Epithelial cell of esophagus (primary cell): ENCODE results near the gene TRAPPC10.

ENCODE experiments used
- DNase-seq: peaks from one replicate; pipeline ENCODE4 v3.0.0; 2010; ENCODE audit warnings: low read depth
- H3K4me3 ChIP-seq: 2 replicates; pipeline ENCODE4 v1.5.1; 2011; ENCODE audit warnings: mild to moderate bottlenecking, low read length, control low read depth
- TF ChIP-seq, protein P1 (sequence below): IDR thresholded peaks from 2 replicates; pipeline ENCODE4 v1.5.1; 2011; ENCODE audit warnings: low read depth, mild to moderate bottlenecking, low read length, control low read depth, inconsistent platforms; ENCODE audit not compliant: insufficient read depth; ENCODE audit errors: missing control alignments

TRAPPC10 gene

DNA sequence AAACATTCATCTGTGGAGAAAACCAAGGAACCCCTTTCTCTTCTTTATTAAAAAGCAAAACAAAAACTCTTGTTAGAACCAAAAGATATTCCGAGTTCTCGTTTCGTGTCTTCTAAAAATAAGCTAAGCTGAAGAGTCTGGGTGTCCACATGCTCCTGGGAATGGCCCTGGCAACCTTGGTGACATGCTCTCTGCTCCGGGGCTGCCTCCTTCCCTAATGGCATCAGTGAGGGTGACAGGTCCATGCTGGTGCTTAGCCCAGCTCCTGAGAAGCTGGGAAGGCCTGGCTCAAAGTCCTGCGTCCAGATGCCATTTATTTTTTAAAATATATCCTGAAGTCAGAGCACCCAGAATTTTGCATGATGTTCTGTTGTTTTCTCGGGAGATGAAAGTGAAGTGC lies 24.6 kb upstream of the TRAPPC10 start:
- H3K4me3 ChIP-seq = no peak overlapping the region
- DNase-seq = no peak
- TF ChIP-seq, protein P1, sequence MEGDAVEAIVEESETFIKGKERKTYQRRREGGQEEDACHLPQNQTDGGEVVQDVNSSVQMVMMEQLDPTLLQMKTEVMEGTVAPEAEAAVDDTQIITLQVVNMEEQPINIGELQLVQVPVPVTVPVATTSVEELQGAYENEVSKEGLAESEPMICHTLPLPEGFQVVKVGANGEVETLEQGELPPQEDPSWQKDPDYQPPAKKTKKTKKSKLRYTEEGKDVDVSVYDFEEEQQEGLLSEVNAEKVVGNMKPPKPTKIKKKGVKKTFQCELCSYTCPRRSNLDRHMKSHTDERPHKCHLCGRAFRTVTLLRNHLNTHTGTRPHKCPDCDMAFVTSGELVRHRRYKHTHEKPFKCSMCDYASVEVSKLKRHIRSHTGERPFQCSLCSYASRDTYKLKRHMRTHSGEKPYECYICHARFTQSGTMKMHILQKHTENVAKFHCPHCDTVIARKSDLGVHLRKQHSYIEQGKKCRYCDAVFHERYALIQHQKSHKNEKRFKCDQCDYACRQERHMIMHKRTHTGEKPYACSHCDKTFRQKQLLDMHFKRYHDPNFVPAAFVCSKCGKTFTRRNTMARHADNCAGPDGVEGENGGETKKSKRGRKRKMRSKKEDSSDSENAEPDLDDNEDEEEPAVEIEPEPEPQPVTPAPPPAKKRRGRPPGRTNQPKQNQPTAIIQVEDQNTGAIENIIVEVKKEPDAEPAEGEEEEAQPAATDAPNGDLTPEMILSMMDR = no peak

DNA sequence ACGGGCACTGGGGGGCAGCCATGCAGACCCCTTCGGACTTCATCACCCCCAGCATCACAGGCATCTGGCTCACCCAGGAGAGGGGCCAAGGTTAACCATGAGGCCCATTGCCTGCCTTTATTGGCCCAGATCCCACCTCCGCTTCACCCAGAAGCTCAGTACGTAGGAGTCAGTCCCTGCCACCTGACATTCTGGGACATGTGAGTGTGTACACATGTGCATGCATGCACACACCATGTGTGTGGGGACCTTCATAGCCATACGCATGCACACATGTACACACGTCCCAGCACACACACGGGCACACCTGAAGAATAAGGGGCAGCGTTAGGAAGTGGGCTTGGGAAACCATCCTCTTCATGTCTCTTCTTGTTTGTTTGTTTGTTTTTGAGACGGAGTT lies 24.1 kb upstream of the TRAPPC10 start:
- DNase-seq = no peak
- TF ChIP-seq, protein P1 = no peak

DNA sequence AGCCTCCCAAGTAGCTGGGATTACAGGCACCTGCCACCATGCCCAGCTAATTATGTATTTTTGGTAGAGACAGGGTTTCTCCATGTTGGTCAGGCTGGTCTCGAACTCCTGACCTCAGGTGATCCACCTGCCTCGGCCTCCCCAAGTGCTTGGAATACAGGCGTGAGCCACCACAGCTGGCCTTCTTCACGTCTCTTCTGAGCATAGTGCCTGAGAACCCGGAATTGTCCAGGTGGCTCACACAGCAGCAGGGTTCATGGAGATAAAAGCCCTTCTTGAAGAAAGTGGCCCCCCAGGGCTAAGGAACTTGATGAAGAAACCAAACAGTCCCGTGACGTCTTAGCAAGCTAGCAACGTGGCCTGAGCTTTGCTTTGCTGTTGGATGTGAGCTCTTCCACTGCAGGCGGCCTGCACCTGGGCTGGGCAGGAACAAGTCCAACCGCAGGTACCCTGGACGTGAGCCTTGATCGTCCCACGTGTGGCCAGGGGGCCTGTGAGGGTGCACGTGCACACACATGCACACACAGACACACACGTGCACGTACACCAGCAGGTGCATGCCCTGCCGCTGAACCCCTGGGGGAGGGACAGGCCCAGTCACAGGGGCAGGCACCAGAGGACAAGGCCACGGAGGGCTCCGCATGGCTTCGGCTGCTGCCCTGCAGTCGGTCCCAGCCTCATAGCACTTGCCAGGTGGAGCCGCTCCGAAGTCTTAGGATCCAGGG lies 23.4 kb upstream of the TRAPPC10 start:
- no peak for DNase-seq
- TF ChIP-seq, protein P1 = no peak
- no peak overlapping the region for H3K4me3 ChIP-seq

More for the DNA sequence above, 24.1 kb upstream of the TRAPPC10 start:
- no peak overlapping the region for H3K4me3 ChIP-seq

DNA sequence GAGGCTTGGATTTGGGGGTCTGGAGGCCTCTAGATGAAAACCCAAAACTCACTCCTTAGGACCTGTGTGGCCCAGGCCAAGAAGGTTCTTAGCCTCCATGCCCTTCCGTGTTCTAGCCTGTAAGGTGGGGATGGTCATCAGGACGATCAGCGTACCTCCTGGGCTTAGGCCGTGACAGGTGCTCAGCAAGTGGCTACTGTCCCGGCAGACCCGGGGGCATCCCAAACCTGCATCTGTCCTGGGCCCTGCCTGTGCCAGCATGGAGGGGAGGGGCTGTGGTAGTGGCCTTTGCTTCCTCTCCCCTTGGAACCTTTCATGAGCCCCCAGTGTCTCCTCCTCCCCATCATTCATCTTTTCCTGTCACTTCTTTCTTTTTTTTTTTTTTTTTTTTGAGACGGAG lies 22.7 kb upstream of the TRAPPC10 start:
- TF ChIP-seq, protein P1 = no peak
- no peak for DNase-seq
- no peak overlapping the region for H3K4me3 ChIP-seq

DNA sequence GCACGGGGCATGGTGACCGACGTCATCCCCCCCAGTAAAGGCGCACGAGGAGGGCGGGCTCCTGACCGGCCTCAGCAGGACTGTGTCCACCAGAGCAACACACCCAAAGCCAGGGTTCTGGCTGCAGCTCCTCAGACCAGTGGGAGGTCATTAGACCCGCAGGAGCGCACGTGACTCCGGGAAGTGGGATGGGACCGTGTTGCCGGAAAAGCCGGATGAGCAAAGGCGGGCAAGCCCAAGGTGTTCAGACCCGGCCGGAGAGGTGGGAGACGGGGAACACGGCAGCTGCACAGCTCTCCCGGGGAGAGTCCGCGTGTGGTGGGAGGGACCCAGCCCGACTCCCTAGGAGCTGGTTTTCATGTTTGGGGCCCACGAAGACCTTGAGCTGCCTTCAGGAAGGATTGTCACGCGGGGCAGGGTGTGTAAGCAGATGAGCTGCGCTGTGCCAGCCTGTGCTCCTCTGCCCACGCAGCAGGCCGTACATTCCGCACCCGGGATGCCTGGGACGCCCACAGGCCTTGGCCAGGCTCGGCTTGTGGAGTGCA lies 20.6 kb upstream of the TRAPPC10 start:
- no peak for DNase-seq
- TF ChIP-seq, protein P1 = no peak

DNA sequence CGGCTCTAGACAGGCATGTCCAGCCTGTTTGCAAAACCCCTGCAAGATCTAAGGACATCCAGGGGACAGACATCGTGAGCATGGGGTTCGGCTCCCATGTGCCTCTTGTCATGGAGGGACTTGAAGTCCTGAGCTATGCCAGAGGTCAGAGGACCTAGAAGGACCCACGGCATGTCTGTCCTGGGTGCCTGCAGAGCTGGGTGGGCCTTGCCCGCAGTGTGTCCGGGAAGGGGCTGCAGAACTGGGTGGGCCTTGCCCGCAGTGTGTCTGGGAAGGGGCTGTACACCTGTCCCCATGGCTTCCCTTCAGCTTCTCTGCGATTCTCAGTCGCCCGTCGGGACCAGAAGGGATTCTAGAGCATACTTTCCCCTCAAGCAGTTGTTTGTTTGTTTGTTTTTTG lies 20.0 kb upstream of the TRAPPC10 start:
- no peak overlapping the region for H3K4me3 ChIP-seq
- TF ChIP-seq, protein P1 = no peak
- DNase-seq = no peak

More for the DNA sequence above, 20.6 kb upstream of the TRAPPC10 start:
- no peak overlapping the region for H3K4me3 ChIP-seq
